Ramos (cell line): ENCODE results near the gene IDH1.

Experiments used
- in situ Hi-C: fragments of 300-500 bp; cut with MboI; formaldehyde crosslinking; loops from one replicate; pipeline ENCODE4 v1.14.3; 2022; ENCODE audit warnings: low sequenced_read_pairs; ENCODE audit not compliant: unreplicated experiment

Gene IDH1

GRCh38 chr2:208254871-208255556 is at the start of gene IDH1:
IDH1 (minus strand) TSS chr2:208255071; CDS start chr2:208251551, 3,520 bp downstream.
- in situ Hi-C loops = loop anchor here (10.0 to 25.0 kb wide), 2 partner anchors 630 to 718 kb away; partner anchors contain the start of genes CREB1 and METTL21A

- in situ Hi-C loops = no loop called here
These were observed 49.3 kb upstream of the IDH1 start for GRCh38 chr2:208304157-208304556.

- in situ Hi-C loops = no loop called here
These were observed 46.2 kb upstream of the IDH1 start for GRCh38 chr2:208300847-208301618.

- in situ Hi-C loops = no loop called here
These were observed 43.1 kb upstream of the IDH1 start for GRCh38 chr2:208297961-208298360.

- in situ Hi-C loops = no loop called here
These were observed 41.7 kb upstream of the IDH1 start for GRCh38 chr2:208296610-208297009.

- in situ Hi-C loops = no loop called here
These were observed 41.0 kb upstream of the IDH1 start for GRCh38 chr2:208295834-208296233.

GRCh38 chr2:208294482-208295024 is 39.7 kb upstream of the IDH1 start:
- in situ Hi-C loops = no loop called here

- in situ Hi-C loops = no loop called here
These were observed 31.0 kb upstream of the IDH1 start for GRCh38 chr2:208285853-208286252.

- in situ Hi-C loops = no loop called here
These were observed 26.1 kb upstream of the IDH1 start for GRCh38 chr2:208280933-208281332.

- in situ Hi-C loops = no loop called here
These were observed 25.4 kb upstream of the IDH1 start for GRCh38 chr2:208280234-208280633.

- in situ Hi-C loops = no loop called here
These were observed 24.4 kb upstream of the IDH1 start for GRCh38 chr2:208279236-208279635.

- in situ Hi-C loops = no loop called here
These were observed 23.7 kb upstream of the IDH1 start for GRCh38 chr2:208278549-208278948.

- in situ Hi-C loops = loop anchor here (25.0 kb wide), 1 partner anchor 737 kb away; the partner anchor contains the start of gene CREB1
These were observed 19.9 kb upstream of the IDH1 start for GRCh38 chr2:208274748-208275147.

GRCh38 chr2:208269091-208269490 is 14.2 kb upstream of the IDH1 start:
- in situ Hi-C loops = loop anchor here (25.0 kb wide), 1 partner anchor 732 kb away; the partner anchor contains the start of gene CREB1

- in situ Hi-C loops = loop anchor here (25.0 kb wide), 1 partner anchor 731 kb away; the partner anchor contains the start of gene CREB1
These were observed 13.5 kb upstream of the IDH1 start for GRCh38 chr2:208268156-208268952.

GRCh38 chr2:208267526-208267925 is 12.7 kb upstream of the IDH1 start:
- in situ Hi-C loops = loop anchor here (25.0 kb wide), 1 partner anchor 730 kb away; the partner anchor contains the start of gene CREB1

GRCh38 chr2:208266936-208267335 is 12.1 kb upstream of the IDH1 start:
- in situ Hi-C loops = loop anchor here (25.0 kb wide), 1 partner anchor 730 kb away; the partner anchor contains the start of gene CREB1

GRCh38 chr2:208266553-208266893 is 11.7 kb upstream of the IDH1 start:
- in situ Hi-C loops = loop anchor here (25.0 kb wide), 1 partner anchor 729 kb away; the partner anchor contains the start of gene CREB1

- in situ Hi-C loops = loop anchor here (25.0 kb wide), 1 partner anchor 729 kb away; the partner anchor contains the start of gene CREB1
These were observed 11.1 kb upstream of the IDH1 start, which contains the start of gene PIKFYVE for GRCh38 chr2:208265801-208266552. PIKFYVE (plus strand) TSS chr2:208266255; CDS start chr2:208271520, 5,265 bp downstream.
